Thyroid gland (tissue), 4 donors: ENCODE data around the gene MEIS3. TPM values are rescaled to one million over a fixed set of nuclear protein-coding genes. Genes with fewer than 3 reads are reported as not detected.

Experiments
- DNase-seq, 2 donors: peaks; one replicate each; pipeline ENCODE4 v3.0.0-alpha.2; 2019
- H3K27ac ChIP-seq, 3 donors: fragments of 200-600 bp; sonication (generic); 1 replicate in 2 of 3; 2 replicates in 1 of 3; pipeline ENCODE4 v1.5.1; 2016 to 2019; ENCODE audit warnings: mild to moderate bottlenecking in 1 of 3, moderate library complexity in 1 of 3
- H3K27me3 ChIP-seq: fragments of 200-600 bp; sonication (generic); one replicate; pipeline ENCODE4 v1.5.1; 2019
- H3K36me3 ChIP-seq, 2 donors: fragments of 200-600 bp; sonication (generic); one replicate each; pipeline ENCODE4 v1.5.1; 2016 to 2019
- H3K4me1 ChIP-seq, 2 donors: fragments of 200-600 bp; sonication (generic); one replicate each; pipeline ENCODE4 v1.5.1; 2017 to 2019
- H3K4me3 ChIP-seq, 3 donors: fragments of 200-600 bp; sonication (generic); replicated peaks in 1 of 3; 1 replicate in 2 of 3; 2 replicates in 1 of 3; pipeline ENCODE4 v1.5.1; 2016; ENCODE audit warnings: mild to moderate bottlenecking in 1 of 3
- H3K9me3 ChIP-seq: fragments of 200-600 bp; sonication (generic); one replicate; pipeline ENCODE4 v1.5.1; 2017
- CTCF ChIP-seq, 6 experiments: fragments of 200-600 bp in 3 of 6; fragments of 450-650 bp in 3 of 6; sonication (generic) in 3 of 6; IDR thresholded peaks; one replicate each; pipeline ENCODE4 v1.5.1; 2016 to 2019; ENCODE audit warnings: antibody characterized with exemption in 6 of 6, mild to moderate bottlenecking in 2 of 6, inconsistent platforms in 1 of 6, moderate library complexity in 1 of 6
- POLR2A ChIP-seq, 2 donors: fragments of 450-650 bp; IDR thresholded peaks; one replicate each; pipeline ENCODE4 v1.6.1; 2017; ENCODE audit warnings: antibody characterized with exemption in 2 of 2, mild to moderate bottlenecking in 2 of 2, moderate library complexity in 1 of 2
- WGBS, 2 donors: methylation state at CpG; one replicate each; pipeline ENCODE4 v1.1.5; 2017; 5-methylcytosine and 5-hydroxymethylcytosine counted together
- intact Hi-C: fragments of 100-400 bp; cut with DNase I; formaldehyde crosslinking; loops from one replicate; pipeline ENCODE4 v1.15.1; 2023
- total RNA-seq, 4 donors: library from RNA; depleted of rRNA; stranded (reverse); fragments of >200 nt; gene quantifications; one replicate each; pipeline ENCODE4 v1.2.3, GENCODE V29; 2016

Gene MEIS3
- total RNA-seq, 4 donors from 2014 or later: 3.6 to 15.3 (median 6.1) TPM

GRCh38 chr19:47374876-47375693 is 44.2 kb downstream of the MEIS3 start:
- H3K27me3 ChIP-seq: no peaks in the 10 kb centered on the region
- no peak overlapping the region for H3K27ac ChIP-seq
- H3K36me3 ChIP-seq: peaks cover 58 to 60% of the 10 kb centered on the region in 2 donors
- intact Hi-C loops: no loop called here
- TF ChIP-seq POLR2A (IDR thresholded peaks at IDR 0.05) (no peak), CTCF (IDR thresholded peaks at IDR 0.05) (no peak)
- no peaks in the 10 kb centered on the region for H3K9me3 ChIP-seq
- no peak overlapping the region for H3K4me3 ChIP-seq
- DNase-seq: no peak
- 95% methylated on average over 26 to 27 of the region's 30 CpGs for WGBS, 2 donors
- no peaks in the 10 kb centered on the region for H3K4me1 ChIP-seq

GRCh38 chr19:47373246-47374240 is 45.8 kb downstream of the MEIS3 start:
- no peak for DNase-seq
- Histone ChIP-seq H3K4me1 (peaks cover 0 to 7% of the 10 kb centered on the region in 2 donors), H3K36me3 (peaks cover 52 to 58% of the 10 kb centered on the region in 2 donors), H3K27ac (no peak overlapping the region), H3K9me3 (no peaks in the 10 kb centered on the region), H3K27me3 (no peaks in the 10 kb centered on the region), H3K4me3 (no peak overlapping the region)
- TF ChIP-seq CTCF (IDR thresholded peaks at IDR 0.05): no peak
- TF ChIP-seq POLR2A (IDR thresholded peaks at IDR 0.05): no peak
- WGBS, 2 donors: 90 to 94% methylated on average over 24 to 30 of the region's 33 CpGs
- intact Hi-C loops: no loop called here

- TF ChIP-seq CTCF (IDR thresholded peaks at IDR 0.05) (no peak), POLR2A (IDR thresholded peaks at IDR 0.05) (no peak)
- Histone ChIP-seq H3K27ac (no peak overlapping the region), H3K9me3 (no peaks in the 10 kb centered on the region), H3K36me3 (peaks cover 48 to 51% of the 10 kb centered on the region in 2 donors), H3K4me3 (no peak overlapping the region), H3K27me3 (no peaks in the 10 kb centered on the region), H3K4me1 (peaks cover 0 to 7% of the 10 kb centered on the region in 2 donors)
- DNase-seq: no peak
- intact Hi-C loops: no loop called here
- WGBS, 2 donors: 93 to 100% methylated on average over 1 to 13 of the region's 22 CpGs
Measured at GRCh38 chr19:47372603-47373002, 46.7 kb downstream of the MEIS3 start.

GRCh38 chr19:47371261-47371660 is 48.1 kb downstream of the MEIS3 start:
- Histone ChIP-seq H3K9me3 (no peaks in the 10 kb centered on the region), H3K36me3 (peaks cover 37 to 44% of the 10 kb centered on the region in 2 donors), H3K4me3 (no peak overlapping the region), H3K4me1 (peaks cover 0 to 7% of the 10 kb centered on the region in 2 donors), H3K27ac (no peak overlapping the region), H3K27me3 (no peaks in the 10 kb centered on the region)
- TF ChIP-seq CTCF (IDR thresholded peaks at IDR 0.05) (no peak), POLR2A (IDR thresholded peaks at IDR 0.05) (no peak)
- intact Hi-C loops: no loop called here
- no peak for DNase-seq
- WGBS, 2 donors: 90 to 96% methylated on average over 2 to 9 of the region's 9 CpGs
